GM21447 (cell line): ENCODE results near the gene MOK.

Source experiments
- ATAC-seq: cut with Tn5 transposase; IDR thresholded peaks from one replicate; pipeline ENCODE4 v1.9.1; 2021; ENCODE audit not compliant: unreplicated experiment

The MOK gene

DNA sequence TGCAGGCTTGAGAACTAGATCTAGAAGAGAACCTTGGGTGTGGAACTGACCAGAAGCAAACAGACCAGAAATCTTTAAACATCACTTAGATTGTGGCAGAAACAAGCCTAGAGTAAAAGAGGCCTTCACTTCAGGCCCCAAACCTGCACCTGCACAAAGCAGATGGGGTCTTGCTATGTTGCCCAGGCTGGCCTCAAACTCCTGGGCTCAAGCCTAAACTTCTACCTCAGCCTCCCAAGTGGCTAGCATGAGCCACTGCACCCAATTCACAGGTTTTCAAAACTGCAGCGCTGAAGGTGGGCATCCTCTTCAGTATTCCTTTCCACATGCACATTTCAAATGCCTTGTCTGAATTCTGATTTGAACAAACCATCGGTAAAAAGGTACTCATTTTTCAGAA, 19.9 kb downstream of the MOK start:
- no peak for ATAC-seq

- no peak for ATAC-seq
Observed at GRCh38 chr14:102283631-102284129, 21.3 kb downstream of the MOK start.

DNA sequence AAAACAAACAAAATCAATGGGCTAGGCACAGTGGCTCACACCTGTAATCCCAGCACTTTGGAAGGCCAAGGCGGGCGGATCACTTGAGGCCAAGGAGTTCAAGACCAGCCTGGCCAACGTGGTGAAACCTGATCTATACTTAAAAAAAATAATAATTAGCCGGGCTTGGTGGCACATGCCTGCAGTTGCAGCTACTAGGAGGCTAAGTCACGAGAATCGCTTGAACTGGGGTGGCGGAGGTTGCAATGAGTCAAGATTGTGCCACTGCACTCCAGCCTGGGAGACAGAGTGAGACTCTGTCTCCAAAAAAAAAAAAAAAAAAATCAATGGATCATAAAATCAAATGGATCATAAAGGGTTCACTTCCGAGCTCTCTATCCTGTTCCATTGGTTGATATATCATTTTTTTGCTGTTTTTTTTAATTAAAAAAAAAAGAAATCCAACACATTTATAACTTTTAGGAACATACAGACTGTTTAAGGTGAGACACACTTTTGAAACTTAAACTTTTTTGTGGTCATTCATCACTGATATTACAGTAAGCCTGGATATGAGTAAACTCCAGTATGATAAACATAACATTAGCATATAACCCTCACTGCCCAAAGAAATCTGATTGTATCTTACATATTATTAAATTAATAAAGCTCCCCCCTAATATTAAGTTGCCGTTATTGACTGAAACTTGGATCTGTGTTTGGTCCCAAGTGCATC, 22.1 kb downstream of the MOK start:
- ATAC-seq: no peak

GRCh38 chr14:102280376-102280962, 24.5 kb downstream of the MOK start:
- no peak for ATAC-seq

GRCh38 chr14:102279688-102280348, 25.1 kb downstream of the MOK start:
- no peak for ATAC-seq

DNA sequence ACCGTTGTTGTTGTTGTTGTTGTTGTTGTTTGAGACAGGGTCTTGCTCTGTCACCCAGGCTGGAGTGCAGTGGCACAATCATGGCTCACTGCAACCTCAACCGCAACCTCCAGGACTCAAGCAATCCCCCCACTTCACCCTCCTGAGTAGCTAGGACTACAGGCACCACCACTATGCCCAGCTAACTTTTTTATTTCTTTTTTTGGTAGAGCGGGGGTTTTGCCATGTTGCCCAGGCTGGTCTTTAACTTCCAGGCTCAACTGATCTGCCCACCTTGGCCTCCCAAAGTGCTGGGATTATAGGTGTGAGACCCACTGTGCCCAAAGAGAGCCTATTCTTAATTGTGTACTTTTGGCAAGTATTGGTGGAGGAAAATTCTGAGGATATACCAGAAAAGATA, 25.7 kb downstream of the MOK start:
- no peak for ATAC-seq

DNA sequence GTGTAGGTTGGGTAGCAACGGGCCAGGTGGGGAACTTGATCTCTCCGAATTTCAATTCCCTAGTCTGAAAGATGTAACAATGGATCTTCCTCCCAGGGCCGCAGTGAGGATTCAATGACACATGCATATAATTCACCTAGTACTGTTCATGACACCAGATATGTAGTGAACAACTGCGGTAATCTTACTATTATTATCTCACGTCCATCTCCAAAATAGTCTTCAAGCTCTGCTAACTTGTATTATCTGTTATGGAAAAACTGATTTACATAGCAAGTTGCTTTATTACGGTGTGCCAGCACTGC, 26.4 kb downstream of the MOK start:
- ATAC-seq: no peak

GRCh38 chr14:102277874-102278630, 26.9 kb downstream of the MOK start:
- no peak for ATAC-seq

DNA sequence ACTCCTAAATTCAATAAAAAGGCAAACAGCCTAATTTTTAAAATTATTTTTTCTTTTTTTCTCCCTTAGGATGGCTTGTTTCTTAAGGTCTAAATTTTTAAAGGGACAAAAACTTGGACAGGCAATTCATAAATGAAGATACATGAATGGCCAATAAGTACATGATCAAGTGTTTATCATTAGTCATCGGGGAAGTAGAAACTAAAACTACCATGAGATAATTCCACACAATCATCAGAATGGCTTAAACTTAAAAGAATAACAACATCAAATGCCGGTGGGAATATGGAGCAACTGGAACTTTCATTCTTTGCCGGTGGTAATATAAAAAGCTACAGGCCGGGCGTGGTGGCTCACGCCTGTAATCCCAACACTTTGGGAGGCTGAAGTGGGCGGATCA, 29.1 kb downstream of the MOK start:
- ATAC-seq: no peak

GRCh38 chr14:102272392-102272791, 32.6 kb downstream of the MOK start:
- no peak for ATAC-seq

DNA sequence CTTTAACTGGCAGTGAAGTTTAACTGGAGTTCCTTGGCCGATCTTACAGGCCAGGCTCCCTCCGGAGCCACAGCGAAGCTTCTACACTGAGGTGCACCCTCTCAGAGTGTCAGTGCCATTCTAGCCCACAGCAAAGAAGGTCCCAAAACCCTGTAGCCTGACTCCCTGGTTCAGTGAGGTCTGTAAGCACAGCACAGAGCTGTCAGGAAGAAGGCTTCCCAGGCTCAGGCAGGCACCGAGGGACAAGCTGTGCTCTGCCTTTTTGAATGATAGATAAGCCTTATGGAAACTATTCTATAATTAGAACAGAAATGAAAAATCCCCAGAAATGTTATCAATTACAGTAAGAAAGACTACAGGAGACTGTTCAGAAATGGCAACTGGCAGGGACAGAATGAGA, 40.2 kb downstream of the MOK start:
- ATAC-seq: no peak

DNA sequence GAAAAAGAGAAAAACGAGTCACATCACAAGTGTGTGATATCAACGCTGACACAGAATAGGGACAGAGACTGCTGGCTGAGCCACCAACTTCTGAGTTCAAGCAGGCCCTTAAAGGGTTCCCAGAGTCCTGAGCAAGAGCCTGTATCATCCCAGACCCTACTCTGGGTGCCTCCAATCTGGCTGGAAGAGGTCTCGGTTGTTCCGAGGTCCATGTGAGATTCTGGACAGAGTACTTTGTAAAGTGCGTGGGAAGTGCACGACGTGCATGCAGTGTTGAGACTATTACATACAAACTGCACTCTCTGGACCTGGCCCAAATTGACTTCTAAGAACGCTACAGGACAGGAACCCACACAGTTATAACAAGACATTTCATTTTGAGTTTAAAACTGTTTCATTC, 40.6 kb downstream of the MOK start:
- ATAC-seq: no peak

GRCh38 chr14:102262929-102263462, 42.0 kb downstream of the MOK start:
- no peak for ATAC-seq

GRCh38 chr14:102258136-102258535, 46.8 kb downstream of the MOK start:
- no peak for ATAC-seq

DNA sequence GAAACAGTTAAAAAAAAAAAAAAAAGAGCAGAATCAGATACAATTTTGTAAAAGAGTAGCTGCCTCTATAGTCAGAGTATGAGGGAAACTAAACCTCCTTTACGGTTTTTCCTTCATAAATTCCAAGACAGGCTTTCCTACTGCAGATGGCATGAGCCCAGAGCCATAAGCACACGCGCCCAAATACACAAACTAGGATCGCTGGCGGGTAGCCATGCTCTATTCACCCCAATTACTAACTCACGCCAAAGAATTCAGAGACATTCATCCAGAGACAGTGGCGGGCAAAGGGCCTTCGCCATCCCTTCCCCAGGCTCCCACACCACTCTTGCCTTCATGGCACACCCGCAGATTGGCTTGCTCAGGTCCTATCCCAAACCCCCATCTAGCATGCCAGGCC, 48.2 kb downstream of the MOK start:
- no peak for ATAC-seq

DNA sequence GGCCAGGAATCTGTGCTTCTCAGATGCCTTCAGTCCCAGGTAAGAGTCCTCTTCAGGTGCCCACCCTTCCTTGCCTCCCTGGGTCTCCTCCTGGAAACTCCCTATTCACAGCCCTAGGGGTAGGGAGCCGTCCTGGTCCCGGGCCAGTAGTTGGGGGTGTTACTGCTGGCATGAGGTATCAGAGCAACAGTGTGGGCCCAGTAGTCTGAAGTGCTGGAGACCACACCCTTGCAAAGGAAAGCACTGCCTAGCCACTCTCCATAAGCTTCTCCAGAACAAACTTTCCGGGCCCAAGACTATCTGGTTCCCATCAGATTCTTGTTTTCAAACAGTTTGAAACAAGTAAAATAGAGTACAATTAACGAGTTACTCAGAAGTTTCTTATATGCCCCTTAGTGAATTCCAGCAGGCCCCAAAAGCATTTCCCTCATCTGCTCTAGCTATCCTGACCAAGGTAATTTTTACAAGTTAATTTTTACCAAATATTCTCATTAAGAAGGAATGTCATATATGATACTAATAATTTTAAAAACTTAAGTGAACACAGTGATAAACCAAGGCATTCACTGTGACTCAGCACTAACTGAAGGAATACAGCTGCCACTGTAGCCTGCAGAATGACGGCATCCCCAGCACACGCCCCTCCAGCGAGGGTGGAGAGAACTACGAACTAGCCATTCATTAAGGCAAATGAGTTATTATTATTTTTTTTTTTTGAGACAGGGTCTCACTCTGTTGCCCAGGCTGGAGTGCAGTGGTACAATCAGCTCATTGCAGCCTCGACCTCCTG, 49.4 kb downstream of the MOK start:
- no peak for ATAC-seq

DNA sequence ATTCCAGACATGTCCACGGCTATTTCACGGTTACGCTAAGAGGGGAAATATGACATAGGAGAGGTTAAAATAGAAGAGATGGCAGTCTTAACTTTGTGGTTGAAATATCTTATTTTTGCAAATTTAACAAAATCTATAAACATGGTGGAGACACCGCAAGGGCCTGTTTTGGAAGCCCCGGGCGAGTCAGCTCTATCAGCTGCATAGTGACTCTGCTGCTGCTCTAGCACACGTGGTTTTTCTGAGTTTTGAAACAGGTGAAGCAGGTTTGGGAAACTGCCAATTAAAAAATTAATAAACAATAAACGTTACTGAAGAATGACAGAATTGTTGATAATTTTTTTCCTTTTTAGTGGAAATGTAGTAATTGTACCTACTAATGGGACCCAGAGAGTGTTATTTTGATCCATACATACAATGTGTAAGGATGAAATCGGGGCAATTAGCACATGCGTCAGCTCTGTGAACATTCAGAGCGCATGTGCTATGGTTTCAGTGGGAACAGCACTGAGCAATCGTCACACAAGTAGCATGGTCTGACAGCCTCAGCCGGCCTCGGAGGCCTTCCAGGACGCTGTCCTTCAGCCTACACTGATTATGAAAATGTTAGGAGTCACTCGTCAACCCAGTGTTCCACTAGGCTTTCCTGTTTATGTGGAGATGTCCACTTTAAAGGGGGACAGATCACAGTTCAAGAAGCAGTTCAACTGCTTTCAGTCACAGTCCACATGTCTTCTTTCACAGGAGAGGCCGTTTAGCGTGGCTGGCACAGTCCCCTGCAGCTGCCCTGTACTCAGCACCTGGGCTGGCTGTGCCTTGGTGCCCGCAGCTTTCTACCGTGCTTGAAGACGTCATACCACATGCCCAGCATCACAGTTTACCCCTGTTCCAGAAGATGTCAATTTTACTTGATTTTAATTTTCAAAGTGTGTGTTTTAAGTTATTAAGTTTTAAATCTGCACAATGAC, 51.8 kb downstream of the MOK start:
- ATAC-seq: no peak

DNA sequence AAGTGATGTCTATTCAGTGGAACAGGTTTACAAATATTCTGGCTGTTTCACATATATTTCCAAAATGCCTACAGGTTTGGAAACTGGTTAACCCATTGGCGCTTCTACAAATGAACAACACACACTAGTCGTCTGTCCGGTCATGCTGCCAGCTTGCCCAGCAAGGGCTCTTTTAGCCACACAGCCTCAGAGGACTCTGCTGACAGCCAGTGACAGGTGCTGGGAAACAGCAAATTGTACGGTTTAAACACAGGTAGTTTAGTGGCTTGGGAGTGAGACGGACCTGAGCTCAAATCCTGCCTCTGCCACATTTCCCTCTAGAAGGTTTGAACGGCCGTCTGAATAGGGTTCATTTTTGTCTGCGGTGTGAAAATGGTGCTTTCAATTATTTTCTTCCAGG, 53.8 kb downstream of the MOK start:
- ATAC-seq: no peak

GRCh38 chr14:102250636-102251035, 54.3 kb downstream of the MOK start:
- ATAC-seq: no peak

GRCh38 chr14:102249981-102250380, 55.0 kb downstream of the MOK start:
- ATAC-seq: no peak
